ENCODE measurements around the gene ATL2.
"Not testable (repeated sequence)": the region's sequence is repeated elsewhere in the genome, so short reads cannot be mapped to it uniquely, and the experiment has no call there.

Gene ATL2

GRCh38 chr2:38284971-38285370, 92.1 kb downstream of the ATL2 start:
- H3K36me3 ChIP-seq (ENCODE audit: control insufficient read depth, insufficient read depth, low read length, severe bottlenecking) = no peaks in the 10 kb centered on the region
- no peak overlapping the region for H3K4me3 ChIP-seq (ENCODE audit: low read length)
- H3K9me3 ChIP-seq (ENCODE audit: control insufficient read depth, low read length) = no peaks in the 10 kb centered on the region
- no peak for DNase-seq (ENCODE audit: low read depth)
- no peak overlapping the region for H3K9ac ChIP-seq (ENCODE audit: low read length)
- H3K4me1 ChIP-seq (ENCODE audit: control insufficient read depth, insufficient read depth, low read length) = no peaks in the 10 kb centered on the region
- H3K27me3 ChIP-seq (replicated peaks; ENCODE audit: control insufficient read depth, insufficient read depth, low read length) = no peaks in the 10 kb centered on the region

- H3K4me1 ChIP-seq (ENCODE audit: control insufficient read depth, insufficient read depth, low read length) = no peaks in the 10 kb centered on the region
- H3K36me3 ChIP-seq (ENCODE audit: control insufficient read depth, insufficient read depth, low read length, severe bottlenecking) = no peaks in the 10 kb centered on the region
- H3K9me3 ChIP-seq (ENCODE audit: control insufficient read depth, low read length) = peaks cover 7% of the 10 kb centered on the region
- H3K9ac ChIP-seq (ENCODE audit: low read length) = no peak overlapping the region
- no peak for DNase-seq (ENCODE audit: low read depth)
- no peaks in the 10 kb centered on the region for H3K27me3 ChIP-seq (replicated peaks; ENCODE audit: control insufficient read depth, insufficient read depth, low read length)
- no peak overlapping the region for H3K4me3 ChIP-seq (ENCODE audit: low read length)
Measured at GRCh38 chr2:38281095-38281742, 95.9 kb downstream of the ATL2 start.

- no peaks in the 10 kb centered on the region for H3K36me3 ChIP-seq (ENCODE audit: control insufficient read depth, insufficient read depth, low read length, severe bottlenecking)
- DNase-seq (ENCODE audit: low read depth) = no peak
- H3K9ac ChIP-seq (ENCODE audit: low read length) = no peak overlapping the region
- no peak overlapping the region for H3K4me3 ChIP-seq (ENCODE audit: low read length)
- peaks cover 7% of the 10 kb centered on the region for H3K9me3 ChIP-seq (ENCODE audit: control insufficient read depth, low read length)
- H3K27me3 ChIP-seq (replicated peaks; ENCODE audit: control insufficient read depth, insufficient read depth, low read length) = no peaks in the 10 kb centered on the region
- peaks cover 6% of the 10 kb centered on the region for H3K4me1 ChIP-seq (ENCODE audit: control insufficient read depth, insufficient read depth, low read length)
Measured at GRCh38 chr2:38279201-38279600, 97.9 kb downstream of the ATL2 start.

- H3K36me3 ChIP-seq (ENCODE audit: control insufficient read depth, insufficient read depth, low read length, severe bottlenecking); H3K4me3 ChIP-seq (ENCODE audit: low read length); H3K4me1 ChIP-seq (ENCODE audit: control insufficient read depth, insufficient read depth, low read length); H3K9me3 ChIP-seq (ENCODE audit: control insufficient read depth, low read length); H3K9ac ChIP-seq (ENCODE audit: low read length); H3K27me3 ChIP-seq (replicated peaks; ENCODE audit: control insufficient read depth, insufficient read depth, low read length); DNase-seq (ENCODE audit: low read depth): not testable (repeated sequence)
Measured at GRCh38 chr2:38278117-38278438, 99.0 kb downstream of the ATL2 start.

GRCh38 chr2:38277245-38278116, 99.6 kb downstream of the ATL2 start:
- H3K4me1 ChIP-seq (ENCODE audit: control insufficient read depth, insufficient read depth, low read length) = peaks cover 6% of the 10 kb centered on the region
- H3K4me3 ChIP-seq (ENCODE audit: low read length) = no peak overlapping the region
- H3K27me3 ChIP-seq (replicated peaks; ENCODE audit: control insufficient read depth, insufficient read depth, low read length) = no peaks in the 10 kb centered on the region
- no peak overlapping the region for H3K9ac ChIP-seq (ENCODE audit: low read length)
- H3K9me3 ChIP-seq (ENCODE audit: control insufficient read depth, low read length) = peaks cover 7% of the 10 kb centered on the region
- no peaks in the 10 kb centered on the region for H3K36me3 ChIP-seq (ENCODE audit: control insufficient read depth, insufficient read depth, low read length, severe bottlenecking)
- DNase-seq (ENCODE audit: low read depth) = peak; percentile 27

GRCh38 chr2:38274286-38275276, 102.5 kb downstream of the ATL2 start:
- Histone ChIP-seq H3K27me3 (replicated peaks; ENCODE audit: control insufficient read depth, insufficient read depth, low read length) (no peaks in the 10 kb centered on the region), H3K4me3 (ENCODE audit: low read length) (no peak overlapping the region), H3K4me1 (ENCODE audit: control insufficient read depth, insufficient read depth, low read length) (peaks cover 6% of the 10 kb centered on the region), H3K9me3 (ENCODE audit: control insufficient read depth, low read length) (peaks cover 7% of the 10 kb centered on the region), H3K9ac (ENCODE audit: low read length) (peak overlapping the region; percentile 61), H3K36me3 (ENCODE audit: control insufficient read depth, insufficient read depth, low read length, severe bottlenecking) (no peaks in the 10 kb centered on the region)
- peak; percentile 89 for DNase-seq (ENCODE audit: low read depth)

- Histone ChIP-seq H3K36me3 (ENCODE audit: control insufficient read depth, insufficient read depth, low read length, severe bottlenecking) (no peaks in the 10 kb centered on the region), H3K9ac (ENCODE audit: low read length) (no peak overlapping the region), H3K9me3 (ENCODE audit: control insufficient read depth, low read length) (no peaks in the 10 kb centered on the region), H3K4me3 (ENCODE audit: low read length) (no peak overlapping the region), H3K27me3 (replicated peaks; ENCODE audit: control insufficient read depth, insufficient read depth, low read length) (no peaks in the 10 kb centered on the region), H3K4me1 (ENCODE audit: control insufficient read depth, insufficient read depth, low read length) (peaks cover 6% of the 10 kb centered on the region)
- DNase-seq (ENCODE audit: low read depth) = no peak
Measured at GRCh38 chr2:38271697-38272096, 105.4 kb downstream of the ATL2 start.

GRCh38 chr2:38269421-38269820, 107.7 kb downstream of the ATL2 start:
- no peaks in the 10 kb centered on the region for H3K9me3 ChIP-seq (ENCODE audit: control insufficient read depth, low read length)
- DNase-seq (ENCODE audit: low read depth) = peak; percentile 21
- H3K36me3 ChIP-seq (ENCODE audit: control insufficient read depth, insufficient read depth, low read length, severe bottlenecking) = no peaks in the 10 kb centered on the region
- H3K4me1 ChIP-seq (ENCODE audit: control insufficient read depth, insufficient read depth, low read length) = peaks cover 16% of the 10 kb centered on the region
- H3K4me3 ChIP-seq (ENCODE audit: low read length) = no peak overlapping the region
- H3K9ac ChIP-seq (ENCODE audit: low read length) = no peak overlapping the region
- no peaks in the 10 kb centered on the region for H3K27me3 ChIP-seq (replicated peaks; ENCODE audit: control insufficient read depth, insufficient read depth, low read length)

GRCh38 chr2:38268691-38269327, 108.3 kb downstream of the ATL2 start:
- H3K9me3 ChIP-seq (ENCODE audit: control insufficient read depth, low read length) = no peaks in the 10 kb centered on the region
- no peak overlapping the region for H3K4me3 ChIP-seq (ENCODE audit: low read length)
- H3K36me3 ChIP-seq (ENCODE audit: control insufficient read depth, insufficient read depth, low read length, severe bottlenecking) = no peaks in the 10 kb centered on the region

GRCh38 chr2:38268001-38268400, 109.1 kb downstream of the ATL2 start:
- Histone ChIP-seq H3K9ac (ENCODE audit: low read length) (no peak overlapping the region), H3K9me3 (ENCODE audit: control insufficient read depth, low read length) (no peaks in the 10 kb centered on the region), H3K36me3 (ENCODE audit: control insufficient read depth, insufficient read depth, low read length, severe bottlenecking) (no peaks in the 10 kb centered on the region), H3K4me1 (ENCODE audit: control insufficient read depth, insufficient read depth, low read length) (peaks cover 16% of the 10 kb centered on the region), H3K4me3 (ENCODE audit: low read length) (no peak overlapping the region), H3K27me3 (replicated peaks; ENCODE audit: control insufficient read depth, insufficient read depth, low read length) (no peaks in the 10 kb centered on the region)
- no peak for DNase-seq (ENCODE audit: low read depth)

More at GRCh38 chr2:38268691-38269327, 108.3 kb downstream of the ATL2 start:
- Histone ChIP-seq H3K4me1 (ENCODE audit: control insufficient read depth, insufficient read depth, low read length) (peaks cover 16% of the 10 kb centered on the region), H3K9ac (ENCODE audit: low read length) (no peak overlapping the region), H3K27me3 (replicated peaks; ENCODE audit: control insufficient read depth, insufficient read depth, low read length) (no peaks in the 10 kb centered on the region)
- peak; percentile 68 for DNase-seq (ENCODE audit: low read depth)
